Measurements from ENCODE around the gene FAM193A.
A peak's percentile ranks its signal among the peaks of the same experiment; 100 is the strongest.

The FAM193A gene

DNA sequence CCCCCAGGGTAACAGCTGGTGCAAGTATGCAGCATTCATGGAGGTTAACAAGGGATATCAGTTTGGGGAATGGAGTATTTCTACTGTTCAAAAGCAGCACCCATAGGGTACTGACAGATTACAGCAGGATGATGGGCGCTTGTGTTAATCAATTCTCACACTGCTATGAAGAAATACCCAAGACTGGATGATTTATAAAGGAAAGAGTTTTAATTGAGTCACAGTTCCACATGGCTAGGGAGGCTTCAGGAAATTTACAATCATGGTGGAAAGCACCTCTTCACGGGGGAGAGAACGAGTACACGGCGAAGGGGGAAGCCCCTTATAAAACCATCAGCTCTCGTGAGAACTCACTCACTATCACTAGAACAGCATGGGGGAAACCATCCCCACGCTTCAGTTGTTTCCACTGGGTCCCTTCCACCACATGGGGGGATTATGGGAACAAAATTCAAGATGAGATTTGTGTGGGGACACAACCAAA lies 155.5 kb downstream of the FAM193A start:
- Histone ChIP-seq H3K23ac (ENCODE audit: low read length in 2 of 2) (no peak overlapping the region), H4K8ac (ENCODE audit: low read length) (no peak overlapping the region), H3K27me3 (ENCODE audit: control insufficient read depth in 1 of 2, insufficient read depth in 1 of 2, low read length in 2 of 2) (no peaks in the 10 kb centered on the region), H2AK5ac (ENCODE audit: low read length, severe bottlenecking) (no peak overlapping the region), H2AFZ (ENCODE audit: low read depth, low read length) (no peak overlapping the region), H2BK5ac (ENCODE audit: low read depth, low read length, poor library complexity, severe bottlenecking) (no peak overlapping the region), H3K79me1 (replicated peaks; ENCODE audit: low read length, poor library complexity, severe bottlenecking) (peaks cover 33% of the 10 kb centered on the region), H3K18ac (ENCODE audit: low read depth in 1 of 2, low read length in 2 of 2) (no peak overlapping the region), H2BK12ac (ENCODE audit: low read length in 2 of 2) (no peak overlapping the region), H3K4me2 (ENCODE audit: low read length, poor library complexity, severe bottlenecking) (no peak overlapping the region), H3K14ac (ENCODE audit: low read length in 2 of 2) (no peak overlapping the region), H3K27ac (ENCODE audit: low read length, poor library complexity, severe bottlenecking) (no peak overlapping the region), H3K4ac (ENCODE audit: low read depth in 1 of 2, low read length in 2 of 2) (no peak overlapping the region), H3K4me1 (ENCODE audit: control insufficient read depth, insufficient read depth, low read depth, low read length) (peaks cover 20% of the 10 kb centered on the region), H3K9ac (ENCODE audit: low read length) (no peak overlapping the region), H2BK15ac (ENCODE audit: low read depth, poor library complexity, severe bottlenecking) (no peak overlapping the region), H3K36me3 (ENCODE audit: control insufficient read depth in 1 of 2, insufficient read depth in 2 of 2, low read depth in 1 of 2, low read length in 2 of 2) (peaks cover 60 to 96% of the 10 kb centered on the region in 2 experiments), H2BK120ac (ENCODE audit: low read depth, low read length) (no peak overlapping the region), H4K91ac (ENCODE audit: low read length) (no peak overlapping the region), H3K4me3 (ENCODE audit: insufficient read depth in 1 of 2, low read depth in 1 of 2, low read length in 2 of 2) (no peak overlapping the region), H3K9me3 (ENCODE audit: control insufficient read depth, low read length) (no peaks in the 10 kb centered on the region)
- DNase-seq, result no peak
- 99% methylated on average over 7 of the region's 7 CpGs for WGBS

DNA sequence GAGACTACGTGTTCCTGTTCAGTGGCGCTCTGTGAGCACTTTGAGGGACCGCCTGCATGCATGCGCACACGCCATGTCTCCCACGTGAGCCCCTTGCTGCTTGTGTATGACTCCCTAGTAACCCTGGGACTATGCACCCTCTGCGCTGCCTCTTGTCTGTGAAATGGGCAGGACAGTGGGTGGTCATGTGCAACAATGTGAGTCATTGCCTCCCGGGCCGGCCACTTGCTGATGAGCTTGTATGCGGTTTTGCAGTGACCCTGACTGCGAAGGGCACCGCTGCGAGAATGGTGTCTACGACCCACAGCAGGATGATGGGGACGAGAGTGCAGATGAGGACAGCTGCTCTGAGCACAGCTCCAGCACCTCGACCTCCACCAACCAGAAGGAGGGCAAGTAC lies 158.2 kb downstream of the FAM193A start:
- WGBS, result 91% methylated on average over 16 of the region's 16 CpGs
- Histone ChIP-seq H3K9me3 (ENCODE audit: control insufficient read depth, low read length) (no peaks in the 10 kb centered on the region), H4K91ac (ENCODE audit: low read length) (no peak overlapping the region), H3K14ac (ENCODE audit: low read length in 2 of 2) (no peak overlapping the region), H3K4me2 (ENCODE audit: low read length, poor library complexity, severe bottlenecking) (no peak overlapping the region), H3K27me3 (ENCODE audit: control insufficient read depth in 1 of 2, insufficient read depth in 1 of 2, low read length in 2 of 2) (no peaks in the 10 kb centered on the region), H3K4me1 (ENCODE audit: control insufficient read depth, insufficient read depth, low read depth, low read length) (peaks cover 20% of the 10 kb centered on the region), H2BK120ac (ENCODE audit: low read depth, low read length) (no peak overlapping the region), H3K27ac (ENCODE audit: low read length, poor library complexity, severe bottlenecking) (no peak overlapping the region), H2AFZ (ENCODE audit: low read depth, low read length) (no peak overlapping the region), H3K4me3 (ENCODE audit: insufficient read depth in 1 of 2, low read depth in 1 of 2, low read length in 2 of 2) (no peak overlapping the region), H3K36me3 (ENCODE audit: control insufficient read depth in 1 of 2, insufficient read depth in 2 of 2, low read depth in 1 of 2, low read length in 2 of 2) (peaks cover 63 to 97% of the 10 kb centered on the region in 2 experiments), H3K18ac (ENCODE audit: low read depth in 1 of 2, low read length in 2 of 2) (no peak overlapping the region), H2BK15ac (ENCODE audit: low read depth, poor library complexity, severe bottlenecking) (no peak overlapping the region), H3K9ac (ENCODE audit: low read length) (no peak overlapping the region), H2AK5ac (ENCODE audit: low read length, severe bottlenecking) (no peak overlapping the region), H2BK5ac (ENCODE audit: low read depth, low read length, poor library complexity, severe bottlenecking) (no peak overlapping the region), H2BK12ac (ENCODE audit: low read length in 2 of 2) (no peak overlapping the region), H3K23ac (ENCODE audit: low read length in 2 of 2) (no peak overlapping the region), H3K79me1 (replicated peaks; ENCODE audit: low read length, poor library complexity, severe bottlenecking) (peaks cover 33% of the 10 kb centered on the region), H3K4ac (ENCODE audit: low read depth in 1 of 2, low read length in 2 of 2) (no peak overlapping the region), H4K8ac (ENCODE audit: low read length) (no peak overlapping the region)
- DNase-seq, result peak; percentile 60

DNA sequence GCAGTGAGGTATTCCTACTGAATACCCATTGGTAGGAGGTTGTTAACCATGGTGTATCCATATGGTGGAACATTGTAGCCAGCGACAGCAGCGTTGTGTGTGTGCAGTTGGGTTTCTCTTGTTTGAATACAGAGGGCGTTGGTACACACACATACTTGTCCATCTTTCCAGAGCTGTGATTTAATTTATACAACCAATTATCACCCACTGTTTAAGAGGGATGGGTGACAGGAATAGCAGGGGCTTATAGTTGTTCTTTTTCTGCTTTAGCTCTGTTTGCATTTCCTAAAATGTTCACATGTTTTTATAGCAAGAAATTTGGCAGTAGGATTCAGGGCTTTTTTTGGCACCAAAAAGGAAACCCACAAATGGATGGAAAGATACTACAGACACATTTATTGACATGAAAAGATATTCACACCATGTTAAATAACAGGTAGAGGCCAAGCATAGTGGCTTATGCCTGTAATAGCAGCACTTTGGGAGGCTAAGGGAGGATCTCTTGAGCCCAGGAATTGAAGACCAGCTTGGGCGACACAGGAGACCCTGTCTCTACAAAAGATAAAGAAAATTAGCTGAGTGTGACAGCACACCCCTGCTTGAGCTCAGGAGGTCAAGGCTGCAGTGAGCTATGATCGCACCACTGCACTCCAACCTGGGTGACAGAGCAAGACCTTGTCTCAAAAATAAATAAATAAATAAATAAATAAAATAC lies 159.1 kb downstream of the FAM193A start:
- WGBS, result 100% methylated on average over 1 of the region's 5 CpGs
- no peak overlapping the region for H3K23ac ChIP-seq (ENCODE audit: low read length in 2 of 2)

DNA sequence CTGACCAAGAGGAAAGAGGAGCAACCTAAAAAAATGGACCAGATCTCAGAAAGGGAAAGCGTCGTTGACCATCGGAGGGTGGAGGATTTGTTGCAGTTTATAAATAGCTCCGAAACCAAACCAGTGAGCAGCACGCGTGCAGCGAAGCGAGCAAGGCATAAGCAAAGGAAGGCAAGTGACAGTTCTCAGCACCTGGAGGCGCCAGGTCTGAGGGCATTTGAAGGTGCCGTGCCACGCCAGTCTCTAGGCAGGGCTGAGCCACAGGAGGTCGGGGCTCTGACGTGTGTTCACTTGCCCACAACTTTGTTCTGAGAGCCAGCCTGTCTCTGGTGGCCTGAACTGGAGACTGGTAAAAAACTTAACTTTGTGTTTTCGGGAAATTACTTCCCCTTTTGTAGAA lies 160.0 kb downstream of the FAM193A start:
- Histone ChIP-seq H3K27me3 (ENCODE audit: control insufficient read depth in 1 of 2, insufficient read depth in 1 of 2, low read length in 2 of 2) (no peaks in the 10 kb centered on the region), H2BK12ac (ENCODE audit: low read length in 2 of 2) (no peak overlapping the region), H2BK120ac (ENCODE audit: low read depth, low read length) (no peak overlapping the region), H4K8ac (ENCODE audit: low read length) (no peak overlapping the region), H2BK15ac (ENCODE audit: low read depth, poor library complexity, severe bottlenecking) (no peak overlapping the region), H3K4me3 (ENCODE audit: insufficient read depth in 1 of 2, low read depth in 1 of 2, low read length in 2 of 2) (no peak overlapping the region), H2AFZ (ENCODE audit: low read depth, low read length) (no peak overlapping the region), H3K14ac (ENCODE audit: low read length in 2 of 2) (no peak overlapping the region), H3K79me1 (replicated peaks; ENCODE audit: low read length, poor library complexity, severe bottlenecking) (peaks cover 29% of the 10 kb centered on the region), H2BK5ac (ENCODE audit: low read depth, low read length, poor library complexity, severe bottlenecking) (no peak overlapping the region), H3K4me2 (ENCODE audit: low read length, poor library complexity, severe bottlenecking) (no peak overlapping the region), H2AK5ac (ENCODE audit: low read length, severe bottlenecking) (no peak overlapping the region), H3K4me1 (ENCODE audit: control insufficient read depth, insufficient read depth, low read depth, low read length) (peaks cover 14% of the 10 kb centered on the region), H3K23ac (ENCODE audit: low read length in 2 of 2) (no peak overlapping the region), H4K91ac (ENCODE audit: low read length) (no peak overlapping the region), H3K27ac (ENCODE audit: low read length, poor library complexity, severe bottlenecking) (no peak overlapping the region), H3K4ac (ENCODE audit: low read depth in 1 of 2, low read length in 2 of 2) (no peak overlapping the region), H3K36me3 (ENCODE audit: control insufficient read depth in 1 of 2, insufficient read depth in 2 of 2, low read depth in 1 of 2, low read length in 2 of 2) (peaks cover 61 to 97% of the 10 kb centered on the region in 2 experiments), H3K9ac (ENCODE audit: low read length) (no peak overlapping the region), H3K9me3 (ENCODE audit: control insufficient read depth, low read length) (no peaks in the 10 kb centered on the region), H3K18ac (ENCODE audit: low read depth in 1 of 2, low read length in 2 of 2) (no peak overlapping the region)
- no peak for DNase-seq
- WGBS, result 94% methylated on average over 14 of the region's 14 CpGs

More for the DNA sequence above, 159.1 kb downstream of the FAM193A start:
- H2AK5ac ChIP-seq (ENCODE audit: low read length, severe bottlenecking), result no peak overlapping the region
- H3K18ac ChIP-seq (ENCODE audit: low read depth in 1 of 2, low read length in 2 of 2), result no peak overlapping the region
- H3K79me1 ChIP-seq (replicated peaks; ENCODE audit: low read length, poor library complexity, severe bottlenecking), result peaks cover 34% of the 10 kb centered on the region
- H2BK15ac ChIP-seq (ENCODE audit: low read depth, poor library complexity, severe bottlenecking), result no peak overlapping the region
- no peak overlapping the region for H3K4me3 ChIP-seq (ENCODE audit: insufficient read depth in 1 of 2, low read depth in 1 of 2, low read length in 2 of 2)
- H3K27me3 ChIP-seq (ENCODE audit: control insufficient read depth in 1 of 2, insufficient read depth in 1 of 2, low read length in 2 of 2), result no peaks in the 10 kb centered on the region
- H3K27ac ChIP-seq (ENCODE audit: low read length, poor library complexity, severe bottlenecking), result no peak overlapping the region
- no peak overlapping the region for H2BK12ac ChIP-seq (ENCODE audit: low read length in 2 of 2)
- H3K14ac ChIP-seq (ENCODE audit: low read length in 2 of 2), result no peak overlapping the region
- H3K4ac ChIP-seq (ENCODE audit: low read depth in 1 of 2, low read length in 2 of 2), result no peak overlapping the region
- H2BK120ac ChIP-seq (ENCODE audit: low read depth, low read length), result no peak overlapping the region
- no peak for DNase-seq
- H2AFZ ChIP-seq (ENCODE audit: low read depth, low read length), result no peak overlapping the region
- peaks cover 66 to 97% of the 10 kb centered on the region in 2 experiments for H3K36me3 ChIP-seq (ENCODE audit: control insufficient read depth in 1 of 2, insufficient read depth in 2 of 2, low read depth in 1 of 2, low read length in 2 of 2)
- H3K4me2 ChIP-seq (ENCODE audit: low read length, poor library complexity, severe bottlenecking), result no peak overlapping the region
- no peak overlapping the region for H4K8ac ChIP-seq (ENCODE audit: low read length)
- no peaks in the 10 kb centered on the region for H3K9me3 ChIP-seq (ENCODE audit: control insufficient read depth, low read length)
- H2BK5ac ChIP-seq (ENCODE audit: low read depth, low read length, poor library complexity, severe bottlenecking), result no peak overlapping the region
- no peak overlapping the region for H4K91ac ChIP-seq (ENCODE audit: low read length)
- H3K4me1 ChIP-seq (ENCODE audit: control insufficient read depth, insufficient read depth, low read depth, low read length), result peaks cover 16% of the 10 kb centered on the region
- no peak overlapping the region for H3K9ac ChIP-seq (ENCODE audit: low read length)
